ENCODE results near the gene PSMF1. TPM values are rescaled to one million over a fixed set of nuclear protein-coding genes. Genes with fewer than 3 reads are reported as not detected.

Gene PSMF1
- total RNA-seq, 1 donor from 2014 or later: 17.2 TPM

- Histone ChIP-seq H3K27ac (ENCODE audit: low read depth, low read length) (no peak overlapping the region), H3K36me3 (ENCODE audit: control insufficient read depth in 3 of 3, insufficient read depth in 3 of 3, low read length in 3 of 3) (peaks cover 35 to 54% (median 44%) of the 10 kb centered on the region in 3 donors), H3K4me1 (ENCODE audit: control insufficient read depth in 3 of 3, insufficient read depth in 3 of 3, low read length in 3 of 3) (peaks cover 0 to 14% (median 5%) of the 10 kb centered on the region in 3 donors), H3K9ac (ENCODE audit: low read depth in 1 of 3, low read length in 3 of 3) (no peak overlapping the region), H3K27me3 (ENCODE audit: control insufficient read depth in 3 of 3, insufficient read depth in 3 of 3, low read length in 3 of 3) (no peaks in the 10 kb centered on the region), H3K4me3 (ENCODE audit: low read length in 3 of 3) (no peak overlapping the region), H3K9me3 (ENCODE audit: control insufficient read depth in 3 of 3, low read length in 3 of 3) (no peaks in the 10 kb centered on the region)
Observed at GRCh38 chr20:1160496-1160895, 42.1 kb downstream of the PSMF1 start.

GRCh38 chr20:1160991-1161390 lies 42.6 kb downstream of the PSMF1 start:
- no peak overlapping the region for H3K9ac ChIP-seq (ENCODE audit: low read depth in 1 of 3, low read length in 3 of 3)
- H3K27ac ChIP-seq (ENCODE audit: low read depth, low read length): no peak overlapping the region
- no peaks in the 10 kb centered on the region for H3K27me3 ChIP-seq (ENCODE audit: control insufficient read depth in 3 of 3, insufficient read depth in 3 of 3, low read length in 3 of 3)
- H3K4me1 ChIP-seq (ENCODE audit: control insufficient read depth in 3 of 3, insufficient read depth in 3 of 3, low read length in 3 of 3): peaks cover 0 to 14% (median 5%) of the 10 kb centered on the region in 3 donors
- no peak overlapping the region for H3K4me3 ChIP-seq (ENCODE audit: low read length in 3 of 3)
- no peaks in the 10 kb centered on the region for H3K9me3 ChIP-seq (ENCODE audit: control insufficient read depth in 3 of 3, low read length in 3 of 3)
- peaks cover 40 to 58% (median 48%) of the 10 kb centered on the region in 3 donors for H3K36me3 ChIP-seq (ENCODE audit: control insufficient read depth in 3 of 3, insufficient read depth in 3 of 3, low read length in 3 of 3)

DNA sequence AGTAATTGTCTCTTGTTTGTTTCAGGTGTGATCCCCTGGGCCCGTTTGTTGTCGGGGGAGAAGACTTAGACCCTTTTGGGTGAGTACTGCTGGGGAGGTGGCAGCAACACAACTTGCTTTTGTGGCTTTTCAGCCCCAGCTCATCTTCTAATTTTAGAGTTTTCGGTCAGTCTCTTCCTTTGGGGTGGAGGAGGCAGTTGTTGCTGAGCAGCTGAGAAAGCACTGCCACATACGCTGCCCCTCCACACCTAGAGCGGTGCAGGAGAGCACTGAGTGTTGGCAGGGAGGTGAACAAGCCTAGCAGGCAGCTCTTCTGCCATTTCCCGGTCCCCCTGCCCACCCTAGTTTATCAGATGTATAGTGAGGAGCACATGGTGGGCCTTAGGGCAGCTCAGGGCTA lies 44.7 kb downstream of the PSMF1 start:
- no peak overlapping the region for H3K4me3 ChIP-seq (ENCODE audit: low read length in 3 of 3)
- peaks cover 0 to 14% (median 5%) of the 10 kb centered on the region in 3 donors for H3K4me1 ChIP-seq (ENCODE audit: control insufficient read depth in 3 of 3, insufficient read depth in 3 of 3, low read length in 3 of 3)
- no peak overlapping the region for H3K27ac ChIP-seq (ENCODE audit: low read depth, low read length)
- H3K27me3 ChIP-seq (ENCODE audit: control insufficient read depth in 3 of 3, insufficient read depth in 3 of 3, low read length in 3 of 3): no peaks in the 10 kb centered on the region
- no peaks in the 10 kb centered on the region for H3K9me3 ChIP-seq (ENCODE audit: control insufficient read depth in 3 of 3, low read length in 3 of 3)
- H3K9ac ChIP-seq (ENCODE audit: low read depth in 1 of 3, low read length in 3 of 3): no peak overlapping the region
- peaks cover 56 to 68% (median 65%) of the 10 kb centered on the region in 3 donors for H3K36me3 ChIP-seq (ENCODE audit: control insufficient read depth in 3 of 3, insufficient read depth in 3 of 3, low read length in 3 of 3)

GRCh38 chr20:1163653-1164052 lies 45.3 kb downstream of the PSMF1 start:
- Histone ChIP-seq H3K4me1 (ENCODE audit: control insufficient read depth in 3 of 3, insufficient read depth in 3 of 3, low read length in 3 of 3) (peaks cover 0 to 14% (median 5%) of the 10 kb centered on the region in 3 donors), H3K36me3 (ENCODE audit: control insufficient read depth in 3 of 3, insufficient read depth in 3 of 3, low read length in 3 of 3) (peaks cover 60 to 71% (median 70%) of the 10 kb centered on the region in 3 donors)

DNA sequence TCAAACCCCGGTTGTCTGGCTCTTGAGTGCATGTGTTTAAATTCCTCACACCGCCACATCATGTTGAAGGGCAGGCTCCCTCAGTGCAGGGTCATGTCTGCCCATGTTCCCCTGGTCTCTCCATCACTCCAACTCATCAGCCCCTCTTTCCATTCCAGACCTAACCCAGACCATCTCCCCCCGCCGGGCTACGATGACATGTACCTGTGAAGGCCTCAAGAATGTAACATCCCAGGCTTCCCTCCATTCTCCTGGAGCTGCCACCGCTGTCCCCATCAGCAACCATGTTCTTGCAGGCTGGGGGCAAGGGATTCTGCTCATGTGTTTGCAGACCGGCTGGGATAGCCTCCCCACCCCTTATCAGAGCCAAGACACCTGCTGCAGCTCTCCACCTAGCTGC lies 46.5 kb downstream of the PSMF1 start:
- H3K4me3 ChIP-seq (ENCODE audit: low read length in 3 of 3): no peak overlapping the region
- H3K9ac ChIP-seq (ENCODE audit: low read depth in 1 of 3, low read length in 3 of 3): no peak overlapping the region
- no peaks in the 10 kb centered on the region for H3K9me3 ChIP-seq (ENCODE audit: control insufficient read depth in 3 of 3, low read length in 3 of 3)
- peaks cover 0 to 14% (median 5%) of the 10 kb centered on the region in 3 donors for H3K4me1 ChIP-seq (ENCODE audit: control insufficient read depth in 3 of 3, insufficient read depth in 3 of 3, low read length in 3 of 3)
- peaks cover 73 to 82% (median 78%) of the 10 kb centered on the region in 3 donors for H3K36me3 ChIP-seq (ENCODE audit: control insufficient read depth in 3 of 3, insufficient read depth in 3 of 3, low read length in 3 of 3)
- no peaks in the 10 kb centered on the region for H3K27me3 ChIP-seq (ENCODE audit: control insufficient read depth in 3 of 3, insufficient read depth in 3 of 3, low read length in 3 of 3)
- no peak overlapping the region for H3K27ac ChIP-seq (ENCODE audit: low read depth, low read length)

More at GRCh38 chr20:1163653-1164052, 45.3 kb downstream of the PSMF1 start:
- no peak overlapping the region for H3K27ac ChIP-seq (ENCODE audit: low read depth, low read length)
- no peak overlapping the region for H3K4me3 ChIP-seq (ENCODE audit: low read length in 3 of 3)
- H3K9ac ChIP-seq (ENCODE audit: low read depth in 1 of 3, low read length in 3 of 3): no peak overlapping the region
- no peaks in the 10 kb centered on the region for H3K27me3 ChIP-seq (ENCODE audit: control insufficient read depth in 3 of 3, insufficient read depth in 3 of 3, low read length in 3 of 3)
- no peaks in the 10 kb centered on the region for H3K9me3 ChIP-seq (ENCODE audit: control insufficient read depth in 3 of 3, low read length in 3 of 3)

- no peak overlapping the region for H3K9ac ChIP-seq (ENCODE audit: low read depth in 1 of 3, low read length in 3 of 3)
- H3K27ac ChIP-seq (ENCODE audit: low read depth, low read length): no peak overlapping the region
- H3K4me1 ChIP-seq (ENCODE audit: control insufficient read depth in 3 of 3, insufficient read depth in 3 of 3, low read length in 3 of 3): peaks cover 0 to 14% (median 5%) of the 10 kb centered on the region in 3 donors
- H3K9me3 ChIP-seq (ENCODE audit: control insufficient read depth in 3 of 3, low read length in 3 of 3): no peaks in the 10 kb centered on the region
- H3K27me3 ChIP-seq (ENCODE audit: control insufficient read depth in 3 of 3, insufficient read depth in 3 of 3, low read length in 3 of 3): no peaks in the 10 kb centered on the region
- H3K4me3 ChIP-seq (ENCODE audit: low read length in 3 of 3): no peak overlapping the region
- H3K36me3 ChIP-seq (ENCODE audit: control insufficient read depth in 3 of 3, insufficient read depth in 3 of 3, low read length in 3 of 3): peaks cover 75 to 83% (median 81%) of the 10 kb centered on the region in 3 donors
Observed at GRCh38 chr20:1165521-1165920, 47.1 kb downstream of the PSMF1 start.

- Histone ChIP-seq H3K27ac (ENCODE audit: low read depth, low read length) (no peak overlapping the region), H3K4me3 (ENCODE audit: low read length in 3 of 3) (no peak overlapping the region), H3K4me1 (ENCODE audit: control insufficient read depth in 3 of 3, insufficient read depth in 3 of 3, low read length in 3 of 3) (peaks cover 0 to 14% (median 5%) of the 10 kb centered on the region in 3 donors), H3K27me3 (ENCODE audit: control insufficient read depth in 3 of 3, insufficient read depth in 3 of 3, low read length in 3 of 3) (no peaks in the 10 kb centered on the region), H3K36me3 (ENCODE audit: control insufficient read depth in 3 of 3, insufficient read depth in 3 of 3, low read length in 3 of 3) (peaks cover 75 to 83% (median 81%) of the 10 kb centered on the region in 3 donors), H3K9ac (ENCODE audit: low read depth in 1 of 3, low read length in 3 of 3) (no peak overlapping the region), H3K9me3 (ENCODE audit: control insufficient read depth in 3 of 3, low read length in 3 of 3) (no peaks in the 10 kb centered on the region)
Observed at GRCh38 chr20:1165941-1166340, 47.5 kb downstream of the PSMF1 start.

- Histone ChIP-seq H3K4me3 (ENCODE audit: low read length in 3 of 3) (no peak overlapping the region), H3K27ac (ENCODE audit: low read depth, low read length) (no peak overlapping the region), H3K9me3 (ENCODE audit: control insufficient read depth in 3 of 3, low read length in 3 of 3) (no peaks in the 10 kb centered on the region), H3K4me1 (ENCODE audit: control insufficient read depth in 3 of 3, insufficient read depth in 3 of 3, low read length in 3 of 3) (peaks cover 0 to 10% (median 5%) of the 10 kb centered on the region in 3 donors), H3K9ac (ENCODE audit: low read depth in 1 of 3, low read length in 3 of 3) (no peak overlapping the region), H3K27me3 (ENCODE audit: control insufficient read depth in 3 of 3, insufficient read depth in 3 of 3, low read length in 3 of 3) (no peaks in the 10 kb centered on the region), H3K36me3 (ENCODE audit: control insufficient read depth in 3 of 3, insufficient read depth in 3 of 3, low read length in 3 of 3) (peaks cover 80 to 86% (median 85%) of the 10 kb centered on the region in 3 donors)
Observed at GRCh38 chr20:1166948-1167720, 48.7 kb downstream of the PSMF1 start.

DNA sequence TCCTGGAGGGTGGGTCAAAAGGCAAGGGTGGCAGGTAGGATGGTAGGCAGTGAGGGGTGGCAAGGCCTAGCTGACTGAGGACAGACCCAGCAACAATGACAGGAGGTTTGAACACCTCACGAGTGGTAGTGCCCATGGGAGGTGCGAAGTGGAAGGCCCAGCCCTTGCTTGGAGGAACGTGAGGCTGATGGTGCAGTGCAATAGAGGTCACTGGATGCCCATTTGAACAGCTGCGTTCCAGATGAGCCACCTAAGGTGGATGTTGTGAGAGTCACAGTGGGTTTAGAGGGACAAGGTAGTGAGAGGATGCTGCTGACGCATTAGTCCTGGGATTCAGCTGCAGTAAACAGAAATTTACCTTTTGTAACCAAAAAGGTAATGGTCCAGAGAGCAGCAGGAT lies 50.8 kb downstream of the PSMF1 start:
- no peaks in the 10 kb centered on the region for H3K9me3 ChIP-seq (ENCODE audit: control insufficient read depth in 3 of 3, low read length in 3 of 3)
- no peak overlapping the region for H3K4me3 ChIP-seq (ENCODE audit: low read length in 3 of 3)
- H3K27me3 ChIP-seq (ENCODE audit: control insufficient read depth in 3 of 3, insufficient read depth in 3 of 3, low read length in 3 of 3): no peaks in the 10 kb centered on the region
- no peak overlapping the region for H3K9ac ChIP-seq (ENCODE audit: low read depth in 1 of 3, low read length in 3 of 3)
- peaks cover 74 to 81% (median 78%) of the 10 kb centered on the region in 3 donors for H3K36me3 ChIP-seq (ENCODE audit: control insufficient read depth in 3 of 3, insufficient read depth in 3 of 3, low read length in 3 of 3)
- H3K27ac ChIP-seq (ENCODE audit: low read depth, low read length): no peak overlapping the region
- H3K4me1 ChIP-seq (ENCODE audit: control insufficient read depth in 3 of 3, insufficient read depth in 3 of 3, low read length in 3 of 3): no peaks in the 10 kb centered on the region

DNA sequence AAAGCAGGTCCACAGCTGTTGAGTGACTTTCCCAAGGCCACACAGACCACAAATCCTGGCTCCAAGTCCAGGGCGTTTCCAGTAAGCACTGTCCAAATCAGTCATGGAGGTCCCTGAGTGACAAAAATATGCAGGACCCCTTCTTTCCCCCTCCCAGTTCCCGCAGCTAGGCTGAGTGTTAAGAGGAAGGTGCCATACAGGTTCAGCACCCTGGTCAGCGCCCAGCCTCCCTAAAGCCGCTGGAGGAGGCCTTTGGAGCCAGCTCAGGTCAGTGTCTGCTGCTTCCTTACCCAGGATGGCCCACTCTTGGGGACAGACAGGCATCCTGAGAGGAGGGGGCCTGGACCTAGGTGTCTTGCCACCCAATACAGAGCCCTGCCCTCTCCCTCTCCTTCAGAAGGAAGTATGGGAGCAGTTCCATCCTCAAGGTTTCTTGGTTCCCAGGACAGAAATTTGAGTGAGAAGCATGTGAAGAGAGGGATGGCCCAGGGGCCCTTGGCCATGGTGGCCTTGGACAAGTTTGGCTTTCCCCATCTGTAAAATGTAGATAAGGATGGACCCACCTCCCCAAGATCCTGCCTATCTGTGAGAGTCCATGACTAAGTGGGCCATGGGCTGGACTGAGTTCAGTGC lies 53.2 kb downstream of the PSMF1 start:
- Histone ChIP-seq H3K36me3 (ENCODE audit: control insufficient read depth in 3 of 3, insufficient read depth in 3 of 3, low read length in 3 of 3) (peaks cover 53 to 73% (median 70%) of the 10 kb centered on the region in 3 donors), H3K27me3 (ENCODE audit: control insufficient read depth in 3 of 3, insufficient read depth in 3 of 3, low read length in 3 of 3) (no peaks in the 10 kb centered on the region), H3K9ac (ENCODE audit: low read depth in 1 of 3, low read length in 3 of 3) (no peak overlapping the region), H3K27ac (ENCODE audit: low read depth, low read length) (no peak overlapping the region), H3K9me3 (ENCODE audit: control insufficient read depth in 3 of 3, low read length in 3 of 3) (no peaks in the 10 kb centered on the region), H3K4me1 (ENCODE audit: control insufficient read depth in 3 of 3, insufficient read depth in 3 of 3, low read length in 3 of 3) (no peaks in the 10 kb centered on the region), H3K4me3 (ENCODE audit: low read length in 3 of 3) (no peak overlapping the region)

Data from skeletal muscle tissue (tissue), 4 donors.